HepG2 (cell line): ENCODE data around the gene AUNIP. TPM values are rescaled to one million over a fixed set of nuclear protein-coding genes. Genes with fewer than 3 reads are reported as not detected.

Experiments used
- CREM ChIP-seq, 2 experiments: sonication (generic) in 1 of 2; formaldehyde crosslinking in 1 of 2; IDR thresholded peaks; 2 replicates each; pipeline versions ENCODE4 v1.4.0 to v1.6.1; 2016 to 2020; ENCODE audit warnings: antibody characterized with exemption in 1 of 2, mild to moderate bottlenecking in 1 of 2, missing genetic modification reagents in 1 of 2
- DMAP1 ChIP-seq: IDR thresholded peaks from 2 replicates; pipeline ENCODE4 v1.6.1; 2016
- HHEX ChIP-seq: IDR thresholded peaks from 2 replicates; pipeline ENCODE4 v1.6.1; 2016; ENCODE audit warnings: control low read depth
- KLF9 ChIP-seq: IDR thresholded peaks from 2 replicates; pipeline ENCODE4 v1.6.1; 2016; ENCODE audit warnings: low read depth
- LCORL ChIP-seq, 2 experiments: fragments of 450-650 bp in 1 of 2; sonication (generic) in 1 of 2; formaldehyde crosslinking in 1 of 2; IDR thresholded peaks; 2 replicates each; pipeline versions ENCODE4 v1.5.0 to v1.6.1; 2017 to 2020; ENCODE audit warnings: antibody characterized with exemption in 1 of 2, missing genetic modification reagents in 1 of 2
- MED8 ChIP-seq: sonication (generic); formaldehyde crosslinking; IDR thresholded peaks from 2 replicates; pipeline ENCODE4 v1.8.1; 2023; ENCODE audit warnings: mild to moderate bottlenecking, missing genetic modification reagents; ENCODE audit not compliant: insufficient replicate concordance
- NFKB2 ChIP-seq: sonication (generic); formaldehyde crosslinking; IDR thresholded peaks from 2 replicates; pipeline ENCODE4 v1.4.0; 2020; ENCODE audit warnings: missing genetic modification reagents, borderline replicate concordance
- XRCC5 ChIP-seq: fragments of 200-400 bp; formaldehyde crosslinking; optimal IDR thresholded peaks from 2 replicates; pipeline ENCODE3; 2017; ENCODE audit warnings: mild to moderate bottlenecking, low read length
- ZNF225 ChIP-seq: sonication (generic); formaldehyde crosslinking; IDR thresholded peaks from 2 replicates; pipeline ENCODE4 v1.4.0; 2020; ENCODE audit warnings: mild to moderate bottlenecking, missing genetic modification reagents
- ZNF335 ChIP-seq: sonication (generic); formaldehyde crosslinking; IDR thresholded peaks from 2 replicates; pipeline ENCODE4 v1.4.0; 2020; ENCODE audit warnings: missing genetic modification reagents
- ZNF33A ChIP-seq: sonication (generic); formaldehyde crosslinking; IDR thresholded peaks from 2 replicates; pipeline ENCODE4 v1.5.1; 2020; ENCODE audit warnings: missing genetic modification reagents, mild to moderate bottlenecking, moderate library complexity, borderline replicate concordance
- ZNF441 ChIP-seq: sonication (generic); formaldehyde crosslinking; IDR thresholded peaks from 2 replicates; pipeline ENCODE4 v1.7.0; 2021; ENCODE audit warnings: missing genetic modification reagents, borderline replicate concordance
- ZNF577 ChIP-seq: sonication (generic); formaldehyde crosslinking; IDR thresholded peaks from 2 replicates; pipeline ENCODE4 v1.4.0; 2020; ENCODE audit warnings: mild to moderate bottlenecking, low read depth, missing genetic modification reagents, borderline replicate concordance
- ZNF674 ChIP-seq: sonication (generic); formaldehyde crosslinking; IDR thresholded peaks from 2 replicates; pipeline ENCODE4 v1.5.0; 2020; ENCODE audit warnings: low read depth, mild to moderate bottlenecking, missing genetic modification reagents
- ZNF776 ChIP-seq: sonication (generic); formaldehyde crosslinking; IDR thresholded peaks from 2 replicates; pipeline ENCODE4 v1.4.0; 2020; ENCODE audit warnings: mild to moderate bottlenecking, missing genetic modification reagents
- polyA plus RNA-seq, 8 experiments: library from polyadenylated mRNA; depleted of rRNA in 3 of 8; stranded (reverse) in 7 of 8; unstranded in 1 of 8; fragments of >200 nt; fragmentation: Illumina TruSeq in 4 of 8; extraction: Trizol in 4 of 8; gene quantifications; 2 replicates each; pipeline versions ENCODE4 v1.2.1 to v1.2.3, GENCODE V29; 2011 to 2016; ENCODE audit warnings: low read depth in 4 of 8, missing spikeins in 1 of 8, mixed read lengths in 1 of 8; ENCODE audit not compliant: insufficient read depth in 1 of 8
- total RNA-seq, 5 experiments: library from RNA; depleted of rRNA; stranded (reverse); fragments of >200 nt; fragmentation: Illumina TruSeq; extraction: Trizol; gene quantifications; 2 replicates each; pipeline ENCODE4 v1.2.3, GENCODE V29; 2016; ENCODE audit warnings: low read depth in 1 of 5
- TF ChIP-seq, protein P1 (sequence below): sonication (generic); formaldehyde crosslinking; IDR thresholded peaks from 2 replicates; pipeline ENCODE4 v1.5.0; 2020; ENCODE audit warnings: mild to moderate bottlenecking, missing genetic modification reagents
- TF ChIP-seq, protein P2 (sequence below): sonication (generic); formaldehyde crosslinking; IDR thresholded peaks from 2 replicates; pipeline ENCODE4 v1.4.0; 2020; ENCODE audit warnings: mild to moderate bottlenecking, missing genetic modification reagents
- TF ChIP-seq, protein P3 (sequence below): sonication (generic); formaldehyde crosslinking; IDR thresholded peaks from 2 replicates; pipeline ENCODE4 v1.4.0; 2020; ENCODE audit warnings: missing genetic modification reagents
- TF ChIP-seq, protein P4 (sequence below): sonication (generic); formaldehyde crosslinking; IDR thresholded peaks from 2 replicates; pipeline ENCODE4 v1.8.1; 2023; ENCODE audit warnings: missing genetic modification reagents, inconsistent platforms, borderline replicate concordance
- TF ChIP-seq, protein P5 (sequence below): sonication (generic); formaldehyde crosslinking; IDR thresholded peaks from 2 replicates; pipeline ENCODE4 v1.5.0; 2020; ENCODE audit warnings: missing genetic modification reagents

The AUNIP gene
- total and polyA plus RNA-seq, 2 of the 13 experiments (the other 11 are each of a cell fraction or from before 2014, with no cell fraction given): 3.8 to 12.3 TPM

DNA sequence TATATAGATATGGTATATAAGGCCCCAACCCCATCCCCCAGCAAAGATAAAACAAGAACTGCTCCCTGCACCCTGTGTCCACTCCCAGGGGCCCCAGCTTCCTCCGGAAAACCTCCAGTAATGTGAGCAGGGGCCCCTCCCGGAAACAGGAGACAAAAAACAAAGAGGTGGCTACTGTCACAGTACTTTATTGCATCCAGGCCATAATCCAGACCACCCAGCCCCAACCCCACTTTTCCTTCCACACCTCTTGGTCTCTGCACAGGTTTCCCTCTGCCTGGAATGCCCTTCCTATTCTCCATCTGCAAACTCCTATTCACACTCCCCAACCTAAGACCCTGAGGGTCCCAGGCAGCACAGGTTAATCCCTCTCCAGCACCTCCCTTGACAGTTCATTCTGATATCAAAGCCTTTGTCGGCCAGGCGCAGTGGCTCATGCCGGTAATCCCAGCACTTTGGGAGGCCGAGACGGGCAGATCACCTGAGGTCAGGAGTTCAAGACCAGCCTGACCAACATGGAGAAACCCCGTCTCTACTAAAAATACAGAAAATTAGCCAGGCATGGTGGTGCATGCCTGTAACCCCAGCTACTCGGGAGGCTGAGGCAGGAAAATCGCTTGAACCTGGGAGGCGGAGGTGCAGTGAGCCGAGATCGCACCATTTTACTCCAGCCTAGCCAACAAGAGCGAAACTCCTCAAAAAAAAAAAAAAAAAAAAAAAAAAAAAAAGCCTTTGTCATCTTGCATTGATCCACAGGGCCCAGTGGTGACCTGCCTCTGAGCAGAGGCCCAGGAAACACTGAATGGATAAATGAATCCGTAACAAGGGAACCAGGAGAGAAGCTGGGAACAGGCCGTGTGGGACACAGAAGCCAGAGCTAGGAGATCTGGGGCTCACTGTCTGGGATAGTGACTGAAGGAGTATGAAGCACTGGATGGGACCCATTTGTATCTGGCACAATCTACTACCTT lies 2.3 kb upstream of the AUNIP start (continued):
- TF ChIP-seq, protein P1, sequence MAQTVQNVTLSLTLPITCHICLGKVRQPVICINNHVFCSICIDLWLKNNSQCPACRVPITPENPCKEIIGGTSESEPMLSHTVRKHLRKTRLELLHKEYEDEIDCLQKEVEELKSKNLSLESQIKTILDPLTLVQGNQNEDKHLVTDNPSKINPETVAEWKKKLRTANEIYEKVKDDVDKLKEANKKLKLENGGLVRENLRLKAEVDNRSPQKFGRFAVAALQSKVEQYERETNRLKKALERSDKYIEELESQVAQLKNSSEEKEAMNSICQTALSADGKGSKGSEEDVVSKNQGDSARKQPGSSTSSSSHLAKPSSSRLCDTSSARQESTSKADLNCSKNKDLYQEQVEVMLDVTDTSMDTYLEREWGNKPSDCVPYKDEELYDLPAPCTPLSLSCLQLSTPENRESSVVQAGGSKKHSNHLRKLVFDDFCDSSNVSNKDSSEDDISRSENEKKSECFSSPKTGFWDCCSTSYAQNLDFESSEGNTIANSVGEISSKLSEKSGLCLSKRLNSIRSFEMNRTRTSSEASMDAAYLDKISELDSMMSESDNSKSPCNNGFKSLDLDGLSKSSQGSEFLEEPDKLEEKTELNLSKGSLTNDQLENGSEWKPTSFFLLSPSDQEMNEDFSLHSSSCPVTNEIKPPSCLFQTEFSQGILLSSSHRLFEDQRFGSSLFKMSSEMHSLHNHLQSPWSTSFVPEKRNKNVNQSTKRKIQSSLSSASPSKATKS (CRISPR knock-in tag): no peak
- no peak for TF ChIP-seq NFKB2 (CRISPR knock-in tag)
- no peak for TF ChIP-seq ZNF674
- TF ChIP-seq, protein P2, sequence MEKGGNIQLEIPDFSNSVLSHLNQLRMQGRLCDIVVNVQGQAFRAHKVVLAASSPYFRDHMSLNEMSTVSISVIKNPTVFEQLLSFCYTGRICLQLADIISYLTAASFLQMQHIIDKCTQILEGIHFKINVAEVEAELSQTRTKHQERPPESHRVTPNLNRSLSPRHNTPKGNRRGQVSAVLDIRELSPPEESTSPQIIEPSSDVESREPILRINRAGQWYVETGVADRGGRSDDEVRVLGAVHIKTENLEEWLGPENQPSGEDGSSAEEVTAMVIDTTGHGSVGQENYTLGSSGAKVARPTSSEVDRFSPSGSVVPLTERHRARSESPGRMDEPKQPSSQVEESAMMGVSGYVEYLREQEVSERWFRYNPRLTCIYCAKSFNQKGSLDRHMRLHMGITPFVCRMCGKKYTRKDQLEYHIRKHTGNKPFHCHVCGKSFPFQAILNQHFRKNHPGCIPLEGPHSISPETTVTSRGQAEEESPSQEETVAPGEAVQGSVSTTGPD: no peak
- TF ChIP-seq XRCC5: no peak
- TF ChIP-seq KLF9 (CRISPR knock-in tag): no peak
- TF ChIP-seq ZNF577 (CRISPR knock-in tag): no peak
- TF ChIP-seq ZNF33A: no peak
- no peak for TF ChIP-seq ZNF776 (CRISPR knock-in tag)
- no peak for TF ChIP-seq HHEX (CRISPR knock-in tag)
- no peak for TF ChIP-seq ZNF441
- no peak for TF ChIP-seq MED8 (CRISPR knock-in tag)
- no peak for TF ChIP-seq LCORL (IDR thresholded peaks at IDR 0.05)
- peak; percentile 32; the same call in 1 of the 2 replicates for TF ChIP-seq LCORL (CRISPR knock-in tag; IDR thresholded peaks at IDR 0.05)
- TF ChIP-seq, protein P3, sequence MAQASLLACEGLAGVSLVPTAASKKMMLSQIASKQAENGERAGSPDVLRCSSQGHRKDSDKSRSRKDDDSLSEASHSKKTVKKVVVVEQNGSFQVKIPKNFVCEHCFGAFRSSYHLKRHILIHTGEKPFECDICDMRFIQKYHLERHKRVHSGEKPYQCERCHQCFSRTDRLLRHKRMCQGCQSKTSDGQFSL (CRISPR knock-in tag): no peak
- TF ChIP-seq CREM (IDR thresholded peaks at IDR 0.05): peak; percentile 58
- no peak for TF ChIP-seq CREM (CRISPR knock-in tag; IDR thresholded peaks at IDR 0.05)
- TF ChIP-seq, protein P4, sequence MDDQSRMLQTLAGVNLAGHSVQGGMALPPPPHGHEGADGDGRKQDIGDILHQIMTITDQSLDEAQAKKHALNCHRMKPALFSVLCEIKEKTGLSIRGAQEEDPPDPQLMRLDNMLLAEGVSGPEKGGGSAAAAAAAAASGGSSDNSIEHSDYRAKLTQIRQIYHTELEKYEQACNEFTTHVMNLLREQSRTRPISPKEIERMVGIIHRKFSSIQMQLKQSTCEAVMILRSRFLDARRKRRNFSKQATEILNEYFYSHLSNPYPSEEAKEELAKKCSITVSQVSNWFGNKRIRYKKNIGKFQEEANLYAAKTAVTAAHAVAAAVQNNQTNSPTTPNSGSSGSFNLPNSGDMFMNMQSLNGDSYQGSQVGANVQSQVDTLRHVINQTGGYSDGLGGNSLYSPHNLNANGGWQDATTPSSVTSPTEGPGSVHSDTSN (CRISPR knock-in tag): no peak
- no peak for TF ChIP-seq ZNF335 (CRISPR knock-in tag)
- TF ChIP-seq, protein P5, sequence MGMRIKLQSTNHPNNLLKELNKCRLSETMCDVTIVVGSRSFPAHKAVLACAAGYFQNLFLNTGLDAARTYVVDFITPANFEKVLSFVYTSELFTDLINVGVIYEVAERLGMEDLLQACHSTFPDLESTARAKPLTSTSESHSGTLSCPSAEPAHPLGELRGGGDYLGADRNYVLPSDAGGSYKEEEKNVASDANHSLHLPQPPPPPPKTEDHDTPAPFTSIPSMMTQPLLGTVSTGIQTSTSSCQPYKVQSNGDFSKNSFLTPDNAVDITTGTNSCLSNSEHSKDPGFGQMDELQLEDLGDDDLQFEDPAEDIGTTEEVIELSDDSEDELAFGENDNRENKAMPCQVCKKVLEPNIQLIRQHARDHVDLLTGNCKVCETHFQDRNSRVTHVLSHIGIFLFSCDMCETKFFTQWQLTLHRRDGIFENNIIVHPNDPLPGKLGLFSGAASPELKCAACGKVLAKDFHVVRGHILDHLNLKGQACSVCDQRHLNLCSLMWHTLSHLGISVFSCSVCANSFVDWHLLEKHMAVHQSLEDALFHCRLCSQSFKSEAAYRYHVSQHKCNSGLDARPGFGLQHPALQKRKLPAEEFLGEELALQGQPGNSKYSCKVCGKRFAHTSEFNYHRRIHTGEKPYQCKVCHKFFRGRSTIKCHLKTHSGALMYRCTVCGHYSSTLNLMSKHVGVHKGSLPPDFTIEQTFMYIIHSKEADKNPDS (CRISPR knock-in tag): no peak
- 0 out of 2 replicates have a peak, but pooled peaks have one; percentile 34 for TF ChIP-seq DMAP1 (CRISPR knock-in tag)
- TF ChIP-seq ZNF225 (CRISPR knock-in tag): no peak
